ENCODE results near the gene NCKAP5. TPM values are rescaled to one million over a fixed set of nuclear protein-coding genes. Genes with fewer than 3 reads are reported as not detected.
A peak's percentile ranks its signal among the peaks of the same experiment; 100 is the strongest.

Gene NCKAP5
- total and polyA plus RNA-seq, 2 experiments from 2014 or later, result 0.21 to 0.31 TPM

GRCh38 chr2:132974467-132975095 lies 593.7 kb downstream of the NCKAP5 start:
- TF ChIP-seq, protein P1, sequence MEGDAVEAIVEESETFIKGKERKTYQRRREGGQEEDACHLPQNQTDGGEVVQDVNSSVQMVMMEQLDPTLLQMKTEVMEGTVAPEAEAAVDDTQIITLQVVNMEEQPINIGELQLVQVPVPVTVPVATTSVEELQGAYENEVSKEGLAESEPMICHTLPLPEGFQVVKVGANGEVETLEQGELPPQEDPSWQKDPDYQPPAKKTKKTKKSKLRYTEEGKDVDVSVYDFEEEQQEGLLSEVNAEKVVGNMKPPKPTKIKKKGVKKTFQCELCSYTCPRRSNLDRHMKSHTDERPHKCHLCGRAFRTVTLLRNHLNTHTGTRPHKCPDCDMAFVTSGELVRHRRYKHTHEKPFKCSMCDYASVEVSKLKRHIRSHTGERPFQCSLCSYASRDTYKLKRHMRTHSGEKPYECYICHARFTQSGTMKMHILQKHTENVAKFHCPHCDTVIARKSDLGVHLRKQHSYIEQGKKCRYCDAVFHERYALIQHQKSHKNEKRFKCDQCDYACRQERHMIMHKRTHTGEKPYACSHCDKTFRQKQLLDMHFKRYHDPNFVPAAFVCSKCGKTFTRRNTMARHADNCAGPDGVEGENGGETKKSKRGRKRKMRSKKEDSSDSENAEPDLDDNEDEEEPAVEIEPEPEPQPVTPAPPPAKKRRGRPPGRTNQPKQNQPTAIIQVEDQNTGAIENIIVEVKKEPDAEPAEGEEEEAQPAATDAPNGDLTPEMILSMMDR (IDR thresholded peaks at IDR 0.05; ENCODE audit: low read depth, low read length), result no peak
- H3K4me3 ChIP-seq, result no peak overlapping the region
- H3K36me3 ChIP-seq, result no peaks in the 10 kb centered on the region
- H3K27me3 ChIP-seq, result no peaks in the 10 kb centered on the region
- no peaks in the 10 kb centered on the region for H3K9me3 ChIP-seq (ENCODE audit: low read depth)
- no peak for DNase-seq (ENCODE audit: low read depth in 1 of 2, low spot score in 1 of 2)
- no peak overlapping the region for H3K27ac ChIP-seq
- no peaks in the 10 kb centered on the region for H3K4me1 ChIP-seq (ENCODE audit: low read depth)

- Histone ChIP-seq H3K9me3 (ENCODE audit: low read depth) (no peaks in the 10 kb centered on the region), H3K27ac (no peak overlapping the region), H3K36me3 (no peaks in the 10 kb centered on the region), H3K4me3 (no peak overlapping the region), H3K27me3 (no peaks in the 10 kb centered on the region), H3K4me1 (ENCODE audit: low read depth) (no peaks in the 10 kb centered on the region)
- no peak for DNase-seq (ENCODE audit: low read depth in 1 of 2, low spot score in 1 of 2)
- TF ChIP-seq, protein P1 (IDR thresholded peaks at IDR 0.05; ENCODE audit: low read depth, low read length), result no peak
These were observed 596.8 kb downstream of the NCKAP5 start for GRCh38 chr2:132971310-132972061.

- no peak overlapping the region for H3K27ac ChIP-seq
- peak in 1 of 2 donors; percentile 2 for DNase-seq (ENCODE audit: low read depth in 1 of 2, low spot score in 1 of 2)
- no peaks in the 10 kb centered on the region for H3K27me3 ChIP-seq
- H3K36me3 ChIP-seq, result no peaks in the 10 kb centered on the region
- H3K4me3 ChIP-seq, result no peak overlapping the region
- no peaks in the 10 kb centered on the region for H3K4me1 ChIP-seq (ENCODE audit: low read depth)
- TF ChIP-seq, protein P1 (IDR thresholded peaks at IDR 0.05; ENCODE audit: low read depth, low read length), result no peak
- H3K9me3 ChIP-seq (ENCODE audit: low read depth), result no peaks in the 10 kb centered on the region
These were observed 598.8 kb downstream of the NCKAP5 start for GRCh38 chr2:132969371-132969985.

DNA sequence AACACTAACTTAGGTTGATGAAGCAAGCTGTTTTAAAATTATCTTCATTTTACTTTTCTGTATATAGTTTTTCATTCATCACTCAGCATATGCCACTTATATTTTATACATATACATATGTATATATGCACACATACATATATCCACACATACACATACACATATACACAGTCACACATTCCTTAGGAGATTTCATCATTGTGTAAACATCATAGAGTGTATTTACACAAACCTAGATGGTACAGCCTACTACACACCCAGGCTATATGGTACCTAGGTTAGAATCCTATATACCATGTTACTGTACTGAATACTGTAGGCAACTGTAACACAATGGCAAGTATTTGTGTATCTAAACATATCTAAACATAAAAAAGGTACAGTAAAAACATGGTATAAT lies 602.8 kb downstream of the NCKAP5 start:
- no peaks in the 10 kb centered on the region for H3K9me3 ChIP-seq (ENCODE audit: low read depth)
- H3K36me3 ChIP-seq, result no peaks in the 10 kb centered on the region
- H3K27me3 ChIP-seq, result no peaks in the 10 kb centered on the region
- H3K4me1 ChIP-seq (ENCODE audit: low read depth), result no peaks in the 10 kb centered on the region
- H3K27ac ChIP-seq, result no peak overlapping the region
- no peak overlapping the region for H3K4me3 ChIP-seq
- TF ChIP-seq, protein P1 (IDR thresholded peaks at IDR 0.05; ENCODE audit: low read depth, low read length), result no peak
- DNase-seq (ENCODE audit: low read depth in 1 of 2, low spot score in 1 of 2), result no peak

DNA sequence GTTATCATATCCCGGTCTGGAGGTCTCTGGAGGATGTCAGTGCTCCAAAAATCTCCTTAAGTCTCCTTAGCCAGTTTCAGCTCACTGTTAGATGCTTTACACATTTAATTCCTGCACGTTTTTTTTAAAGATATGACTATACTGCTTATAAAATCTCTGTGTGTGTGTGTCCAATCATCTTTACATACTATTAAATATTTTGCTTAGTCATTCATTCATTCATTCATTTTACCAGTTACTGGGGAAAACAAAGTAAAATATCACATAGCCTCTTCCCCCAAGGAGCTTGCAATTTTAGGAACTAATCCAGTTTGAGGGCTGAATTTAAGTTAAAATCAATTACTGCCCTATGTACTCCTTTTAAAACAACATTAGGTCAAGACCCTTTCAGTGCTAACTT lies 605.1 kb downstream of the NCKAP5 start:
- no peaks in the 10 kb centered on the region for H3K27me3 ChIP-seq
- H3K4me3 ChIP-seq, result no peak overlapping the region
- no peak for DNase-seq (ENCODE audit: low read depth in 1 of 2, low spot score in 1 of 2)
- no peaks in the 10 kb centered on the region for H3K9me3 ChIP-seq (ENCODE audit: low read depth)
- TF ChIP-seq, protein P1 (IDR thresholded peaks at IDR 0.05; ENCODE audit: low read depth, low read length), result no peak
- no peaks in the 10 kb centered on the region for H3K36me3 ChIP-seq
- H3K4me1 ChIP-seq (ENCODE audit: low read depth), result no peaks in the 10 kb centered on the region
- H3K27ac ChIP-seq, result no peak overlapping the region

Data from cardiac muscle cell (in vitro differentiated cells and primary cell).